Measurements from ENCODE around the gene CLIP4. TPM values are rescaled to one million over a fixed set of nuclear protein-coding genes. Genes with fewer than 3 reads are reported as not detected.

CLIP4 gene
- total RNA-seq, 1 donor = 107 TPM

DNA sequence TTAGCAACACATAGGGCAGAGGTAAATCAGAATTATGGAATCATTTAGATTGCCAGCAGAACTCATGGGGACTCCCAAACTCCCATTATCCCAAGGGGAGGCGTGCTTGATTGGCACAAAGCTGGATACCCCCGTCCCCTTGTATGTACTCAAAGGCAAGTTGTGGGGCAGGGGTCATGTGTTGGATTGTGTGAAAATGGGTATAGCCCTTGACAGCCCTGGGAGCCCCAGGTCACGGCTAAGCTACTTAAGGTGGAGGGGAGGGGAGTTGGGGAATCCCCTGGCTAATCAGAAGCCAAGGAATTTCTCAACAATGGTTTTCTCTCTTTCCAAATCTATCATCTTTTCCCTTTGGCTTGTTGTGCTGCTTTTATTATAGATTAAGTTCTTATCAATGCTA is 32.7 kb downstream of the CLIP4 start:
- DNase-seq (ENCODE audit: low read depth) = no peak
- TF ChIP-seq, protein P1, sequence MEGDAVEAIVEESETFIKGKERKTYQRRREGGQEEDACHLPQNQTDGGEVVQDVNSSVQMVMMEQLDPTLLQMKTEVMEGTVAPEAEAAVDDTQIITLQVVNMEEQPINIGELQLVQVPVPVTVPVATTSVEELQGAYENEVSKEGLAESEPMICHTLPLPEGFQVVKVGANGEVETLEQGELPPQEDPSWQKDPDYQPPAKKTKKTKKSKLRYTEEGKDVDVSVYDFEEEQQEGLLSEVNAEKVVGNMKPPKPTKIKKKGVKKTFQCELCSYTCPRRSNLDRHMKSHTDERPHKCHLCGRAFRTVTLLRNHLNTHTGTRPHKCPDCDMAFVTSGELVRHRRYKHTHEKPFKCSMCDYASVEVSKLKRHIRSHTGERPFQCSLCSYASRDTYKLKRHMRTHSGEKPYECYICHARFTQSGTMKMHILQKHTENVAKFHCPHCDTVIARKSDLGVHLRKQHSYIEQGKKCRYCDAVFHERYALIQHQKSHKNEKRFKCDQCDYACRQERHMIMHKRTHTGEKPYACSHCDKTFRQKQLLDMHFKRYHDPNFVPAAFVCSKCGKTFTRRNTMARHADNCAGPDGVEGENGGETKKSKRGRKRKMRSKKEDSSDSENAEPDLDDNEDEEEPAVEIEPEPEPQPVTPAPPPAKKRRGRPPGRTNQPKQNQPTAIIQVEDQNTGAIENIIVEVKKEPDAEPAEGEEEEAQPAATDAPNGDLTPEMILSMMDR (IDR thresholded peaks at IDR 0.05; ENCODE audit: insufficient read depth, low read depth, low read length) = no peak
- H3K4me3 ChIP-seq (ENCODE audit: low read depth, low read length) = no peak overlapping the region

DNA sequence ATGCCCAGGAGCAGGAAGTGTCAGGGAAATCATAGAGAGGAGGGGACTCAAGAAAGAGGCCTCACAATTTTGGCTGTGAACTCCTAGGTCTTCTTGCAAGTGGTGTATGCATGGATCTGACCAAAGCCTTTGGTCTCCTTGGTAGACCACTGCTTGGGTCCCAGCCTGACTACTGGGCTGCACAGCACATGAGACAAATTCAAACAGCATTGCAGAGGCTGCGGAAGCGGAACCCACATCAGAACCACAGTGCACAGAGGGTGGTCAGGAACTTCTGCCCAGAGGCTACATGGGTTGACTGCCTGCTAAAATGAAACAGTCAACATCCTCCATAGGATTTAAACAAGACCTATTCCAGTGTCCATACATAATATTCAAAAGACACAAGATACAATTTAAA is 39.4 kb downstream of the CLIP4 start:
- DNase-seq (ENCODE audit: low read depth) = no peak

DNA sequence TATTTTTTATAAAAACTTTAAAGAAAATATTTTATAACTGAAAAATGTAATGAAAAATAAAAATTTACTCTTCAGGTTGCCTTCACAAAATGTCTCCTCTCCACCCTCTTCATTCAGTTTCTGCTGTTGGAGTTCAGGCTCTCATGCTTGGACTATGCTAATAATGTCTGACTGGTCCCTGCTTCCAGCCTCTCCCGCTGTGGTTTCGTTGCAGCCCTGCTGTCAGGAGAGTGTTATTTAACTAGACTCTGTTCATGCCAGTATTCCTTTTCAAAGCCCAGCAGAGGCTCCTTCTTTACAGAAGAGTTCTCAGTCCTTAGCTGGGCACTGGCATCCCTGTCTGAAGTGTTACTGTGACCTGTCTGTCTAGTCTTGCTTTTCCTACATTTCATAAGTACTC is 40.4 kb downstream of the CLIP4 start:
- H3K4me3 ChIP-seq (ENCODE audit: low read depth, low read length) = no peak overlapping the region
- no peak for DNase-seq (ENCODE audit: low read depth)
- TF ChIP-seq, protein P1 (IDR thresholded peaks at IDR 0.05; ENCODE audit: insufficient read depth, low read depth, low read length) = no peak

More for the DNA sequence above, 39.4 kb downstream of the CLIP4 start:
- TF ChIP-seq, protein P1 (IDR thresholded peaks at IDR 0.05; ENCODE audit: insufficient read depth, low read depth, low read length) = no peak
- no peak overlapping the region for H3K4me3 ChIP-seq (ENCODE audit: low read depth, low read length)

DNA sequence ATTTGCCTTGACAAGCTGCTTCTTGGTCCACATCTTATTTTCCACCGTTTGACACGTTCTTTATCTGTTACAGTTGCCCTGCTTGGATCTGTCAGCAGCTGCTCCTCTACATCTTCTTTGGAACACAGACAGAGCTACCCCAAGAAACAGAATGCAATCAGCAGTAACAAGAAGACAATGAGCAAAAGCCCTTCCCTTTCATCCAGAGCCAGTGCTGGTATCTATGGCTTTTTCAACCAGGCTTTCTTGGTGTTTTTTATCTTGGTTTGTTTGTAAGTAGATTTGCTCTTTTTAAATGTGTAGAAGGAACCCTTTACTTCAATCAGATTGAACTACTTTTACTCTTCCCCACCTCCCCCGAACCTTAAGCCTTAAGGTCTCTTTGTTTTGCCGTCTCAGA is 41.9 kb downstream of the CLIP4 start:
- no peak overlapping the region for H3K4me3 ChIP-seq (ENCODE audit: low read depth, low read length)
- TF ChIP-seq, protein P1 (IDR thresholded peaks at IDR 0.05; ENCODE audit: insufficient read depth, low read depth, low read length) = no peak
- DNase-seq (ENCODE audit: low read depth) = no peak

DNA sequence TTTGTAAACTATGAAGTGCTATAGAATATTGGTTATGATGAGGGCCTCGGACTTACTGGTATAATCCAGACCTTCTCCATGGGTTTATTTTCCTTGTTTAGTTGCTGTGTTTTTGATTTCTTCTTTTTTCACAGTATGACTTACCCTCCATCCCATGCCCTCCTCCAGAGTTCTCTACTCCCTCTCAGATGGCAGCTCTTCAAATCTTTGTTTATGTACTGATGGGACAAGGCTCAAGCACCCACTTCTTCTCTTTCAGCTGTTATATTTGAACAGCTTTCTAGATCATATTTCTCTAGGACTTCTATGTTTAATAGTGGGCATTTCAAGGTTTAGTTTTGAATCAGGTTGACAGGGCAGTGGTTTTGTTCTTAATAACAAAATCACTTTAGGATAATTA is 43.9 kb downstream of the CLIP4 start:
- TF ChIP-seq, protein P1 (IDR thresholded peaks at IDR 0.05; ENCODE audit: insufficient read depth, low read depth, low read length) = no peak
- no peak overlapping the region for H3K4me3 ChIP-seq (ENCODE audit: low read depth, low read length)
- no peak for DNase-seq (ENCODE audit: low read depth)

DNA sequence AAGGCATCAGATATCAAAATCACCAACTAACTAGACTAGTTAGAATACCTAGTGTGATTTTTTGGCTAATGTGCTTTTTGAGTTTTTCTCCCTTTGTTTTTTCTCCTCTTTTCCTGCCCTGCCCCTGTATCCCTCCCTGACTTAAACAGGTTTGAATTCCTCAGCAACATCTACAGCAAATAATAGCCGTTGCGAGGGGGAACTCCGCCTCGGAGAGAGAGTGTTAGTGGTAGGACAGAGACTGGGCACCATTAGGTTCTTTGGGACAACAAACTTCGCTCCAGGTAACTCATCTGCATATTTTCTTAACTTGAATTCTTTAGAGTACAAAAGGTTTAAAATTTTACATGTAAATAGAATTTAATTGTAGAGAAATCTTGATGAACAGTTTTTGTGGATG is 45.0 kb downstream of the CLIP4 start:
- DNase-seq (ENCODE audit: low read depth) = no peak
- TF ChIP-seq, protein P1 (IDR thresholded peaks at IDR 0.05; ENCODE audit: insufficient read depth, low read depth, low read length) = no peak

DNA sequence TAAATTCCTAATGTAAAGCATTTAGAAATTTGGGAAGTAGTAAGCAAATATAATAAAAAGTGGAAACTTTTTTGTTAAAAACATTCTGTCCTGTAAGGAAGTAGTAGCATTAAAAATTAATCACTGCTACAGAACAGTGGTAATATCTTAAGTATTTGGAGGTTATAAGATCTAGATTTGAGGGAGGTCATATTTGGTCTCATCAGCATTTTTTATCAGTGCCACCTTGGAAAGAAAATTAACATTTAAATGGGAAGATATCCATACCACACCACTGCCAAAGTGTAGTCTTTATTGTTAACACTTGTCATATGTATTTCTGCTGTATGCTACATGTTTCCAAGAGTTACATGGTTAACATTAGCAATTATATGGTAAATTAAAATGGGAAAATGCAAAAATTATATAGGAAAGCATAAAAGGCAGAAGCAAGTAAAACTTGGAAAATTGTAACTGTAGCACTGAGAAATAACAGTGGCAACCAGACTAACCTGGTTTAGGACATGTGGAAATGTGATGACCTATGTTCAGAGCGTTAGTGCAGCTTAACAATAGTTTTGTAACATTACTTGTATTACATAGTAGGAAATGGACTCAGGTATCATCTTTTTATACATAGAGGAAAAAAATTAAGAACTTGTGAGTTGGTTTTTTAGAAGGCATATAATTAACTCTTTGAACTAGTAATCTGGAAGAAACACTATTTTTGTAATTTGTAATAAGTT is 47.2 kb downstream of the CLIP4 start:
- TF ChIP-seq, protein P1 (IDR thresholded peaks at IDR 0.05; ENCODE audit: insufficient read depth, low read depth, low read length) = no peak
- no peak for DNase-seq (ENCODE audit: low read depth)
- no peak overlapping the region for H3K4me3 ChIP-seq (ENCODE audit: low read depth, low read length)

More for the DNA sequence above, 45.0 kb downstream of the CLIP4 start:
- H3K4me3 ChIP-seq (ENCODE audit: low read depth, low read length) = no peak overlapping the region

Measured in fibroblast of villous mesenchyme (primary cell).